B cell (primary cell): ENCODE results near the gene UTP11. TPM values are rescaled to one million over a fixed set of nuclear protein-coding genes. Genes with fewer than 3 reads are reported as not detected.

Source experiments
- ATAC-seq: fragments of 200-7000 bp; cut with Tn5 transposase; one replicate; pipeline ENCODE4 v1.10.0; 2021; ENCODE audit warnings: low read depth, mild to moderate bottlenecking, moderate number of reproducible peaks, moderate library complexity
- CTCF ChIA-PET: fragments of 350-600 bp; sonication (Branson Sonifier 250); formaldehyde crosslinking; loops from one replicate; lab custom pipeline; 2021; ENCODE audit warnings: antibody characterized with exemption, inconsistent platforms; lab: Charles Lee
- POLR2A ChIA-PET: fragments of 350-600 bp; sonication (Branson Sonifier 250); formaldehyde crosslinking; loops from one replicate; lab custom pipeline; 2021; ENCODE audit warnings: antibody characterized with exemption; lab: Charles Lee
- DNase-seq: peaks from one replicate; pipeline ENCODE4 v3.0.0; 2013
- H2AFZ ChIP-seq: 2 replicates; pipeline ENCODE4 v1.6.1; 2012; ENCODE audit warnings: mild to moderate bottlenecking, low read depth, low read length; ENCODE audit not compliant: insufficient read depth, poor library complexity, severe bottlenecking
- H3K27ac ChIP-seq, 2 donors: 1 replicate in 1 of 2; 2 replicates in 1 of 2; pipeline ENCODE4 v1.5.1; 2012 to 2013; ENCODE audit warnings: low read length in 2 of 2, mild to moderate bottlenecking in 2 of 2, moderate library complexity in 1 of 2
- H3K27me3 ChIP-seq, 4 experiments: fragments of 200-600 bp in 1 of 4; sonication (generic) in 1 of 4; replicated peaks in 1 of 4; 1 replicate in 2 of 4; 2 replicates in 2 of 4; pipeline versions ENCODE4 v1.6.1 to v1.7.0; 2013 to 2016; ENCODE audit warnings: low read length in 3 of 4, mild to moderate bottlenecking in 2 of 4, mixed read lengths in 1 of 4, moderate library complexity in 1 of 4; ENCODE audit not compliant: insufficient read depth in 4 of 4, control insufficient read depth in 3 of 4; ENCODE audit errors: control extremely low read depth in 1 of 4
- H3K36me3 ChIP-seq, 2 experiments: replicated peaks in 1 of 2; 1 replicate in 1 of 2; 2 replicates in 1 of 2; pipeline versions ENCODE4 v1.6.1 to v1.7.1; 2013; ENCODE audit warnings: low read length in 1 of 2; ENCODE audit not compliant: insufficient read depth in 2 of 2, control insufficient read depth in 1 of 2; ENCODE audit errors: control extremely low read depth in 1 of 2, extremely low read depth in 1 of 2
- H3K4me1 ChIP-seq, 2 donors: fragments of 200-600 bp in 1 of 2; sonication (generic) in 1 of 2; 1 replicate in 1 of 2; 2 replicates in 1 of 2; pipeline versions ENCODE4 v1.5.1 to v1.6.1; 2013 to 2017; ENCODE audit warnings: low read length in 2 of 2; ENCODE audit not compliant: control insufficient read depth in 2 of 2, insufficient read depth in 2 of 2
- H3K4me2 ChIP-seq: replicated peaks from 2 replicates; pipeline ENCODE3; 2012; ENCODE audit warnings: mild to moderate bottlenecking, low read depth, low read length; ENCODE audit not compliant: poor library complexity, severe bottlenecking
- H3K4me3 ChIP-seq, 5 experiments: fragments of 200-600 bp in 1 of 5; sonication (generic) in 1 of 5; 1 replicate in 3 of 5; 2 replicates in 2 of 5; pipeline versions ENCODE4 v1.5.1 to v1.7.0; 2011 to 2016; ENCODE audit warnings: low read length in 4 of 5, mild to moderate bottlenecking in 4 of 5, low read depth in 2 of 5, control low read depth in 1 of 5, moderate library complexity in 1 of 5; ENCODE audit not compliant: insufficient read depth in 1 of 5; ENCODE audit errors: control extremely low read depth in 1 of 5, extremely low read depth in 1 of 5
- H3K79me2 ChIP-seq: fragments of 200-600 bp; sonication (generic); one replicate; pipeline ENCODE4 v1.6.0; 2016; ENCODE audit warnings: low read length; ENCODE audit not compliant: control insufficient read depth, insufficient read depth
- H3K9ac ChIP-seq: fragments of 200-600 bp; sonication (generic); 2 replicates; pipeline ENCODE4 v1.6.1; 2017; ENCODE audit warnings: mild to moderate bottlenecking, low read length, moderate library complexity
- H3K9me3 ChIP-seq, 3 donors: one replicate each; pipeline versions ENCODE4 v1.6.1 to v1.7.1; 2013; ENCODE audit warnings: low read length in 2 of 3; ENCODE audit not compliant: control insufficient read depth in 2 of 3, insufficient read depth in 1 of 3; ENCODE audit errors: control extremely low read depth in 1 of 3
- H4K20me1 ChIP-seq: 2 replicates; pipeline ENCODE4 v1.6.0; 2012; ENCODE audit warnings: mild to moderate bottlenecking, low read length; ENCODE audit not compliant: insufficient read depth, control insufficient read depth, poor library complexity, severe bottlenecking
- H3K27ac Mint-ChIP-seq: one replicate; pipeline ENCODE4 v1.8.0; 2021; ENCODE audit warnings: mixed read lengths
- H3K27me3 Mint-ChIP-seq: one replicate; pipeline ENCODE4 v1.8.0; 2021; ENCODE audit warnings: mixed read lengths
- H3K4me1 Mint-ChIP-seq: one replicate; pipeline ENCODE4 v1.8.0; 2021; ENCODE audit warnings: mixed read lengths
- H3K4me3 Mint-ChIP-seq: one replicate; pipeline ENCODE4 v1.8.0; 2021; ENCODE audit warnings: mixed read lengths
- H3K9me3 Mint-ChIP-seq: one replicate; pipeline ENCODE4 v1.8.0; 2022; ENCODE audit warnings: mixed read lengths; ENCODE audit not compliant: insufficient read depth
- EZH2 ChIP-seq: IDR thresholded peaks from 2 replicates; pipeline ENCODE4 v1.6.1; 2012; ENCODE audit warnings: borderline replicate concordance, low read depth, mild to moderate bottlenecking, moderate library complexity, low read length; ENCODE audit not compliant: insufficient read depth, poor library complexity, severe bottlenecking
- WGBS: methylation state at CpG from one replicate; pipeline ENCODE4 v1.1.5; 2013; ENCODE audit warnings: missing lambda C conversion rate; ENCODE audit not compliant: insufficient coverage; 5-methylcytosine and 5-hydroxymethylcytosine counted together
- intact Hi-C: fragments of 100-400 bp; cut with micrococcal nuclease; formaldehyde crosslinking; loops from one replicate; pipeline ENCODE4 v1.10.0; 2022
- polyA plus RNA-seq: library from polyadenylated mRNA; depleted of rRNA; stranded (reverse); fragments of >200 nt; gene quantifications from 2 replicates; pipeline ENCODE4 v1.2.3, GENCODE V29; 2012
- total RNA-seq, 2 donors: library from RNA; stranded (reverse); fragments of 120-200 nt in 1 of 2; gene quantifications; 1 replicate in 1 of 2; 2 replicates in 1 of 2; pipeline versions ENCODE4 v1.2.3 to v1.2.4, GENCODE V29; 2013 to 2022
- TF ChIP-seq, protein P1 (sequence below): fragments of 200-600 bp; IDR thresholded peaks from one replicate; pipeline ENCODE4 v1.8.0; 2022; ENCODE audit warnings: antibody characterized with exemption, mild to moderate bottlenecking

The UTP11 gene
- total and polyA plus RNA-seq, 2 donors (not counting 1 experiment from before 2014, with no cell fraction given): 6.0 to 16.8 TPM

DNA sequence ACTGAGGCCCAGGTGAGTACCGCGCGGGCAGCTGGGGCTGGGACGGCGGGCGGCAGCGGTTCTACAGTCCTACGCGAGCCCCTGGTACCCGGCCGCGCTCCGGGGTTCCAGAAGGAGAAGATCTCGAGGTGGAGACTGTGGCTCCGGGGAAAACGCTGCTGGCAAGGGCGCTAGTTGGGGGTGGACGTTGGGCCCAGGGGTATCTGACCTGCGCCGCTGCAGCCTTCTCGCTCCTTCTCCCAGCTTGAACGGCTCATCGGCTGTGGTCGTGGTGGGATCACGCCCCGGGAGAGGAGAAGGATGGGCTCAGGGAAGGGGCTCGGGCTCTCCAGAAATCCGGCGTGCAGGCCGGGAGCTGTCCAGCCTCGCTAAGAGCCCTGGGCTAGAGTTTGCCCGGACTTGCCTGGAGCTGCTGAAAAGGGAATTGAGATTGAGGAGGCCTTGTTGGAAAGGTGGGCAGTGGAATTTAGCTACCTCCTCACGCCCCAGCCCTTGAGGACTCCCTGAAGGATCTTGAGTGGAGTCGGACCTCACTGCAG is 35.1 kb downstream of the UTP11 start:
- Histone ChIP-seq H3K79me2 (no peaks in the 10 kb centered on the region), H2AFZ (peak overlapping the region; percentile 79), H3K27me3 (peaks cover 0 to 37% (median 27%) of the 10 kb centered on the region in 4 experiments), H3K9ac (peak overlapping the region; percentile 64), H3K36me3 (no peaks in the 10 kb centered on the region), H4K20me1 (no peaks in the 10 kb centered on the region), H3K4me1 (peaks cover 28 to 31% of the 10 kb centered on the region in 2 donors), H3K9me3 (peaks cover 0 to 13% (median 0%) of the 10 kb centered on the region in 3 donors), H3K4me2 (peak overlapping the region; percentile 97), H3K27ac (no peak overlapping the region), H3K4me3 (peak overlapping the region in 3 of 5 experiments; percentile 57 to 68 (median 62))
- TF ChIP-seq, protein P1, sequence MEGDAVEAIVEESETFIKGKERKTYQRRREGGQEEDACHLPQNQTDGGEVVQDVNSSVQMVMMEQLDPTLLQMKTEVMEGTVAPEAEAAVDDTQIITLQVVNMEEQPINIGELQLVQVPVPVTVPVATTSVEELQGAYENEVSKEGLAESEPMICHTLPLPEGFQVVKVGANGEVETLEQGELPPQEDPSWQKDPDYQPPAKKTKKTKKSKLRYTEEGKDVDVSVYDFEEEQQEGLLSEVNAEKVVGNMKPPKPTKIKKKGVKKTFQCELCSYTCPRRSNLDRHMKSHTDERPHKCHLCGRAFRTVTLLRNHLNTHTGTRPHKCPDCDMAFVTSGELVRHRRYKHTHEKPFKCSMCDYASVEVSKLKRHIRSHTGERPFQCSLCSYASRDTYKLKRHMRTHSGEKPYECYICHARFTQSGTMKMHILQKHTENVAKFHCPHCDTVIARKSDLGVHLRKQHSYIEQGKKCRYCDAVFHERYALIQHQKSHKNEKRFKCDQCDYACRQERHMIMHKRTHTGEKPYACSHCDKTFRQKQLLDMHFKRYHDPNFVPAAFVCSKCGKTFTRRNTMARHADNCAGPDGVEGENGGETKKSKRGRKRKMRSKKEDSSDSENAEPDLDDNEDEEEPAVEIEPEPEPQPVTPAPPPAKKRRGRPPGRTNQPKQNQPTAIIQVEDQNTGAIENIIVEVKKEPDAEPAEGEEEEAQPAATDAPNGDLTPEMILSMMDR: no peak
- no peak for TF ChIP-seq EZH2
- intact Hi-C loops: loop anchor here (2.0 to 5.0 kb wide), 4 partner anchors 35 to 1445 kb away; partner anchors contain the start of genes BMP8A and UTP11
- POLR2A ChIA-PET: no interaction called here
- Mint-ChIP-seq H3K27ac (peak overlapping the region; percentile 53), H3K4me1 (peaks cover 28% of the 10 kb centered on the region), H3K4me3 (peak overlapping the region; percentile 90), H3K9me3 (no peaks in the 10 kb centered on the region), H3K27me3 (peaks cover 18% of the 10 kb centered on the region)
- CTCF ChIA-PET: interaction anchor here (1.0 to 1.3 kb wide), 5 partner anchors 11 to 462 kb away, joined by 3 to 4 read pairs (median 3); no protein-coding TSS in a partner anchor
- DNase-seq (no peak), ATAC-seq (no peak)
- WGBS: 38% methylated on average over 34 of the region's 34 CpGs

- peaks cover 17 to 28% of the 10 kb centered on the region in 2 donors for H3K4me1 ChIP-seq
- intact Hi-C loops: no loop called here
- no peak overlapping the region for H3K4me3 ChIP-seq
- H2AFZ ChIP-seq: no peak overlapping the region
- ATAC-seq (no peak), DNase-seq (no peak)
- no peak overlapping the region for H3K27ac ChIP-seq
- H3K79me2 ChIP-seq: no peaks in the 10 kb centered on the region
- ChIA-PET CTCF (no interaction called here), POLR2A (no interaction called here)
- Mint-ChIP-seq H3K4me3 (no peak overlapping the region), H3K4me1 (peaks cover 31% of the 10 kb centered on the region), H3K27ac (no peak overlapping the region), H3K27me3 (no peaks in the 10 kb centered on the region), H3K9me3 (no peaks in the 10 kb centered on the region)
- no peaks in the 10 kb centered on the region for H3K9me3 ChIP-seq
- WGBS: 78% methylated on average over 11 of the region's 13 CpGs
- H3K36me3 ChIP-seq: no peaks in the 10 kb centered on the region
- peaks cover 0 to 12% (median 3%) of the 10 kb centered on the region in 4 experiments for H3K27me3 ChIP-seq
- H4K20me1 ChIP-seq: no peaks in the 10 kb centered on the region
- no peak overlapping the region for H3K9ac ChIP-seq
- TF ChIP-seq, protein P1: no peak
- no peak for TF ChIP-seq EZH2
- no peak overlapping the region for H3K4me2 ChIP-seq
These were observed 38.0 kb downstream of the UTP11 start for GRCh38 chr1:38050397-38051078.
